GM12891 (cell line): ENCODE measurements around the gene MX2.

Experiments used
- POLR2A ChIP-seq: IDR thresholded peaks from 2 replicates; pipeline ENCODE4 v1.6.1; 2011; ENCODE audit warnings: low read depth, low read length, control low read depth
- POLR2AphosphoS5 ChIP-seq: IDR thresholded peaks from 2 replicates; pipeline ENCODE4 v1.6.1; 2011; ENCODE audit warnings: low read depth, low read length, control low read depth
- POU2F2 ChIP-seq: IDR thresholded peaks from 2 replicates; pipeline ENCODE4 v1.6.1; 2011; ENCODE audit warnings: low read depth, mild to moderate bottlenecking, control low read depth, low read length, moderate library complexity
- SPI1 ChIP-seq: IDR thresholded peaks from 2 replicates; pipeline ENCODE4 v1.6.1; 2011; ENCODE audit warnings: low read depth, low read length, control low read depth
- TAF1 ChIP-seq: IDR thresholded peaks from 2 replicates; pipeline ENCODE4 v1.6.1; 2011; ENCODE audit warnings: low read depth, low read length, control low read depth

- TF ChIP-seq TAF1, result no peak
- TF ChIP-seq POLR2AphosphoS5, result no peak
- TF ChIP-seq POLR2A, result no peak
- TF ChIP-seq POU2F2, result no peak
- TF ChIP-seq SPI1, result no peak
Observed at GRCh38 chr21:41410361-41410760, 48.5 kb downstream of the MX2 start.
